Transverse colon (tissue), 4 donors: ENCODE results near the gene VAV1. TPM values are rescaled to one million over a fixed set of nuclear protein-coding genes. Genes with fewer than 3 reads are reported as not detected.

Experiments
- DNase-seq: peaks from one replicate; pipeline ENCODE4 v3.0.0-alpha.2; 2019
- H3K27ac ChIP-seq, 4 donors: fragments of 200-600 bp; sonication (generic); 2 replicates each; pipeline ENCODE4 v1.5.1; 2016 to 2018; ENCODE audit warnings: inconsistent platforms in 4 of 4
- H3K27me3 ChIP-seq: fragments of 200-600 bp; sonication (generic); 2 replicates; pipeline ENCODE4 v1.5.1; 2017; ENCODE audit warnings: inconsistent platforms
- H3K36me3 ChIP-seq, 4 donors: fragments of 200-600 bp; sonication (generic); 2 replicates each; pipeline ENCODE4 v1.5.1; 2017 to 2019; ENCODE audit warnings: inconsistent platforms in 4 of 4
- H3K4me1 ChIP-seq, 4 donors: fragments of 200-600 bp; sonication (generic); 2 replicates each; pipeline ENCODE4 v1.5.1; 2017 to 2020; ENCODE audit warnings: inconsistent platforms in 4 of 4
- H3K4me3 ChIP-seq, 4 donors: fragments of 200-600 bp; sonication (generic); 1 replicate in 1 of 4; 2 replicates in 3 of 4; pipeline versions ENCODE4 v1.5.1 to v1.6.1; 2017 to 2019; ENCODE audit warnings: inconsistent platforms in 4 of 4
- H3K9me3 ChIP-seq, 2 donors: fragments of 200-600 bp; sonication (generic); 2 replicates each; pipeline ENCODE4 v1.5.1; 2017 to 2019; ENCODE audit warnings: inconsistent platforms in 2 of 2
- CTCF ChIP-seq, 5 experiments: fragments of 200-600 bp in 3 of 5; fragments of 450-650 bp in 2 of 5; sonication (generic) in 3 of 5; IDR thresholded peaks; 1 replicate in 2 of 5; 2 replicates in 3 of 5; pipeline ENCODE4 v1.5.1; 2016 to 2017; ENCODE audit warnings: antibody characterized with exemption in 5 of 5, inconsistent platforms in 3 of 5, mild to moderate bottlenecking in 2 of 5, moderate library complexity in 1 of 5
- EP300 ChIP-seq: sonication (generic); formaldehyde crosslinking; IDR thresholded peaks from one replicate; pipeline ENCODE4 v1.6.1; 2017; ENCODE audit warnings: antibody characterized with exemption, low read depth
- POLR2A ChIP-seq: fragments of 450-650 bp; IDR thresholded peaks from one replicate; pipeline ENCODE4 v1.6.1; 2016; ENCODE audit warnings: antibody characterized with exemption, mild to moderate bottlenecking, moderate library complexity
- POLR2AphosphoS5 ChIP-seq, 3 donors: sonication (generic); formaldehyde crosslinking; IDR thresholded peaks; one replicate each; pipeline ENCODE4 v1.6.1; 2016; ENCODE audit warnings: antibody characterized with exemption in 3 of 3
- WGBS, 2 donors: methylation state at CpG; one replicate each; pipeline ENCODE4 v1.1.5; 2018; ENCODE audit warnings: low coverage in 1 of 2; 5-methylcytosine and 5-hydroxymethylcytosine counted together
- in situ Hi-C, 4 donors: fragments of 200-750 bp; cut with MboI; loops; one replicate each; pipeline versions ENCODE4 v1.15.0 to v1.15.1; 2017; ENCODE audit warnings: low sequenced_read_pairs in 3 of 4, low pct_ligation_motif_present in 1 of 4, low pct_unique_long_range_greater_than_20kb in 1 of 4
- intact Hi-C: fragments of 100-400 bp; cut with DNase I; formaldehyde crosslinking; loops from one replicate; pipeline ENCODE4 v1.15.1; 2023; ENCODE audit warnings: low total_unique reads
- total RNA-seq, 4 donors: library from RNA; depleted of rRNA; stranded (reverse); fragments of >200 nt; gene quantifications; one replicate each; pipeline ENCODE4 v1.1.0, GENCODE V29; 2016

Gene VAV1
- total RNA-seq, result 10 to 100 TPM in 1 of 4 donors, 1 to 10 TPM in 2, under 1 TPM in 1; 0.60 to 10.8 (median 6.0) TPM

DNA sequence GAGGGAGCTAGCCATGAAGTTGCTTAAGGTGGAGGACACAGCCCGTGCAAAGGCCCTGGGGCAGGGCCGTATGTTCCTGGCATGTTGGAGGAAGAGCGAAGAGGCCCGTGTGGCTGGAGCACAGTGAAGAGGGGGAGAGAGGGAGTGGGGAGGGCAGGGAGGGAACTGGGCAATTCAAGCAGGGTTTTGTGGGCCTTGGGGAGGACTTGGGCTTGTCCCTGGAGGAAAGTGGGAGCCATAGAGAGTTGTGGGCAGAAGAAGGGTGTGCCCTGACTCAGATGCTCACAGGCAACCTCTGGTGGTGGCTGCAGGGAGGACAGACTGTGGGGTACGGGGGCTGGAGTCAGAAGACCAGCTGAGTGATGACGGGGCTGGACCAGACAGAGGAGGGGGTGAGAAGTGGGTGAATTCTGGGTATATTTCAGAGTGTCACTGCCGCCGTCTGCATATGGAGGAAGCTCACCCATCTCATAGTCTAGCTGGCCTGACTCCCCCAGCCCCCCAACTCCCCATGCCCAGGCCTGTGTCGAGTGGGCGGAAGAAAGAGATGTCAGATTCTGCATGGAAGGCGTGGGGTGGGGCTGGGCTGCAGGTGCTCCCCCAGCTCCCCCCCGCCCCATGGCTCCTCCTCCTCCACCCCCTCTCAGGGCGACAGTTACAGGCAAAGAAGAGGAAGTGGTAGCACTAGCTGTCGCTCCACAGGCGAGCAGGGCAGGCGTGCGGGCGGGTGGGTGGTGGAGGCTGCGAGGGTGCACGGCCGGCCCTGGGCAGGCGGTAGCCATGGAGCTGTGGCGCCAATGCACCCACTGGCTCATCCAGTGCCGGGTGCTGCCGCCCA is at the start of gene VAV1:
TSS of gene VAV1 (plus strand) at position 681 of the 838 bp plus-strand sequence. CDS start at position 781, 100 bp downstream.
- H3K9me3 ChIP-seq, result no peaks in the 10 kb centered on the region
- 7 to 33% methylated on average over 3 to 19 of the region's 25 CpGs for WGBS, 2 donors
- TF ChIP-seq POLR2AphosphoS5 (IDR thresholded peaks at IDR 0.05) (peak; percentile 48 to 84 (median 71)), EP300 (no peak), POLR2A (peak; percentile 59)
- no peaks in the 10 kb centered on the region for H3K36me3 ChIP-seq
- H3K27me3 ChIP-seq, result peaks cover 6% of the 10 kb centered on the region
- intact Hi-C loops, result no loop called here
- peak; percentile 84 for DNase-seq
- H3K27ac ChIP-seq, result peak within 1 kb of the TSS; percentile 61 to 87 (median 74)
- H3K4me1 ChIP-seq, result peaks cover 0 to 11% (median 3%) of the 10 kb centered on the region in 4 donors
- in situ Hi-C loops, result no loop called here
- H3K4me3 ChIP-seq, result peak within 1 kb of the TSS; percentile 25 to 49 (median 38)

GRCh38 chr19:6723108-6723618 is 49.3 kb upstream of the VAV1 start:
- H3K4me3 ChIP-seq, result no peak overlapping the region
- WGBS, 2 donors, result 44% methylated on average over 13 of the region's 13 CpGs; no CpG with 5 or more reads in 1 of the 2 donors
- peak overlapping the region; percentile 26 to 43 (median 38) for H3K27ac ChIP-seq
- H3K4me1 ChIP-seq, result peaks cover 0 to 15% (median 0%) of the 10 kb centered on the region in 4 donors
- no peaks in the 10 kb centered on the region for H3K36me3 ChIP-seq
- in situ Hi-C loops, result loop anchor here in 1 of 4 donors (25.0 kb wide), 1 partner anchor 139 kb away; no protein-coding TSS in a partner anchor
- DNase-seq, result no peak
- H3K27me3 ChIP-seq, result no peaks in the 10 kb centered on the region
- no peaks in the 10 kb centered on the region for H3K9me3 ChIP-seq
- intact Hi-C loops, result no loop called here
- TF ChIP-seq EP300 (no peak), POLR2AphosphoS5 (IDR thresholded peaks at IDR 0.05) (no peak), POLR2A (no peak), CTCF (IDR thresholded peaks at IDR 0.05) (no peak)

DNA sequence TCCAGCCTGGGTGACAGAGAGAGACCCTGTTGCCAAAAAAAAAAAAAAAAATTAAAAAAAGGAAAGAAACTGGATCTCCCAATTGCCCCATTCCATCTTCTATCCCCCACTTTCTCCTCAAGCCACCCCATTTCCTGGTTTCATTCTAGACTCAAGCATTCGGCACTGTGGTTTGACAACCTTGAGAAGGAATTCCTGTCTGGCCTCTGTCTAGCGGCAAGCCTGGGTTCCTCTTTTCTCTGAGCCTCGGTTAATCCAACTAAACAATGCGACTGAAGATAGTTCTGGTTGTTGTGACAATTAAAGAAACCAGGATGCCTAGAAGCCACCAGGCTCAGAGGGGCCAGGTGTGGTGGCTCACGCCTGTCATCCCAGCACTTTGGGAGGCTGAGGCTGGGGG is 48.8 kb upstream of the VAV1 start:
- Histone ChIP-seq H3K36me3 (no peaks in the 10 kb centered on the region), H3K4me1 (peaks cover 0 to 15% (median 0%) of the 10 kb centered on the region in 4 donors), H3K27ac (peak overlapping the region; percentile 26 to 43 (median 38)), H3K27me3 (no peaks in the 10 kb centered on the region), H3K4me3 (no peak overlapping the region), H3K9me3 (no peaks in the 10 kb centered on the region)
- TF ChIP-seq POLR2A (no peak), POLR2AphosphoS5 (IDR thresholded peaks at IDR 0.05) (no peak), CTCF (IDR thresholded peaks at IDR 0.05) (no peak), EP300 (no peak)
- no peak for DNase-seq
- in situ Hi-C loops, result loop anchor here in 1 of 4 donors (25.0 kb wide), 1 partner anchor 139 kb away; no protein-coding TSS in a partner anchor
- intact Hi-C loops, result no loop called here
- WGBS, 2 donors, result 61 to 62% methylated on average over 3 to 5 of the region's 5 CpGs

GRCh38 chr19:6724631-6725492 is 47.6 kb upstream of the VAV1 start:
- Histone ChIP-seq H3K4me3 (no peak overlapping the region), H3K4me1 (peaks cover 0 to 25% (median 0%) of the 10 kb centered on the region in 4 donors), H3K36me3 (no peaks in the 10 kb centered on the region), H3K27me3 (no peaks in the 10 kb centered on the region), H3K27ac (peak overlapping the region in 1 of 4 donors; percentile 12), H3K9me3 (no peaks in the 10 kb centered on the region)
- TF ChIP-seq POLR2AphosphoS5 (IDR thresholded peaks at IDR 0.05) (no peak), EP300 (no peak), POLR2A (no peak), CTCF (IDR thresholded peaks at IDR 0.05) (no peak)
- in situ Hi-C loops (loop anchor here in 3 of 4 donors (25.0 kb wide), 1 partner anchor 137 kb away; no protein-coding TSS in a partner anchor), intact Hi-C loops (no loop called here)
- DNase-seq, result no peak
- 66 to 76% methylated on average over 5 to 15 of the region's 15 CpGs for WGBS, 2 donors
